Left ventricle myocardium inferior (tissue), 1 donor: ENCODE data around the gene NAXD. TPM values are rescaled to one million over a fixed set of nuclear protein-coding genes. Genes with fewer than 3 reads are reported as not detected.

Source experiments
- DNase-seq: peaks from one replicate; pipeline ENCODE4 v3.0.0-alpha.2; 2020
- H3K27ac ChIP-seq: fragments of 200-600 bp; replicated peaks from 2 replicates; pipeline ENCODE4 v1.8.0; 2021
- H3K27me3 ChIP-seq: fragments of 200-600 bp; 2 replicates; pipeline ENCODE4 v1.8.0; 2021; ENCODE audit warnings: low read depth
- H3K36me3 ChIP-seq: fragments of 200-600 bp; 2 replicates; pipeline ENCODE4 v1.8.0; 2021
- H3K4me1 ChIP-seq: fragments of 200-600 bp; 2 replicates; pipeline ENCODE4 v1.8.0; 2021
- H3K4me3 ChIP-seq: fragments of 200-600 bp; 2 replicates; pipeline ENCODE4 v1.8.0; 2021; ENCODE audit warnings: mild to moderate bottlenecking, moderate library complexity
- H3K9me3 ChIP-seq: fragments of 200-600 bp; replicated peaks from 2 replicates; pipeline ENCODE4 v1.8.0; 2021
- intact Hi-C: fragments of 100-400 bp; cut with micrococcal nuclease; formaldehyde crosslinking; loops from one replicate; pipeline ENCODE4 v1.11.0; 2022
- total RNA-seq: library from RNA; stranded (reverse); fragmentation: NEBNext Ultra II Directional; extraction: Animal tissue kit (Norgen Biotek cat#: 25700); gene quantifications from one replicate; pipeline ENCODE4 v1.2.1, GENCODE V29; 2021
- TF ChIP-seq, protein P1 (sequence below): fragments of 200-600 bp; IDR thresholded peaks from 2 replicates; pipeline ENCODE4 v1.8.0; 2021; ENCODE audit warnings: antibody characterized with exemption, mild to moderate bottlenecking, borderline replicate concordance
- donor health status: DM: no; HTN: yes; CAD: no; lungs with severe emphysema.

Gene NAXD
- total RNA-seq, 1 donor from 2014 or later: 28.0 TPM

DNA sequence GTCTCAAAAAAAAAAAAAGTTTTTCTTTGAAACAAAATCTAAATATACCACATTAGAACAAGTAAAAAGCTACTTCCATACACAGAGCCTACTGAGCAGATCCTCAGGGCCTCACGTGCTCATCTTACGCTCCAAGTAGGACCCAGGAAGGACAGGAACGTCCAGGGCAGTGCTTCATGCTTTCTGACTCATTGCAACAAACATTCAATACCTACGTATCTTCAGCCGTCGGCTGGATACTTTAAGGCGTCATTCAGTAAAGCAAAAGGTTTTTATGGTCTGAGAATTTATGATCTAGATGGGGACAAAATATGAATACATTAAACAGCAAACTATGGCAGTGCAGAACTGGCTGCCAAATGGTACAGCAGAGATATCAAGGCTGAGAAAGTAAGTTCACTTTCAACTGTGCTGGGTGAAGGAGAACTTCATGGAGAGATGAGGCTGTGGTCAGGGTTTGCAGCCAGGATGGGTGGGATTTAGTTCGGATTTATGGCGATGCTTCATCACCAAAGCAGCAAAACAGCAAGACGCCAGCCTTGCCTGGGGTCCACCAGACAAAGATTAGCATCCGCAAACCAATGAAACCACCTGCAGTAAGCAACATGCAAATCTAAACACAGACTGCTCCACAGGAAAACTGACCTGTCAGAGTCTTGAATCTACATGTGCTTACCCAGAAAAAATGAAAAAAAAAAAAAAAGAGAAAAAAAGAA is 70.1 kb downstream of the NAXD start:
- Histone ChIP-seq H3K27ac (no peak overlapping the region), H3K9me3 (no peaks in the 10 kb centered on the region), H3K4me1 (no peaks in the 10 kb centered on the region), H3K36me3 (peaks cover 77% of the 10 kb centered on the region), H3K4me3 (no peak overlapping the region), H3K27me3 (no peaks in the 10 kb centered on the region)
- no peak for DNase-seq
- intact Hi-C loops: no loop called here
- TF ChIP-seq, protein P1, sequence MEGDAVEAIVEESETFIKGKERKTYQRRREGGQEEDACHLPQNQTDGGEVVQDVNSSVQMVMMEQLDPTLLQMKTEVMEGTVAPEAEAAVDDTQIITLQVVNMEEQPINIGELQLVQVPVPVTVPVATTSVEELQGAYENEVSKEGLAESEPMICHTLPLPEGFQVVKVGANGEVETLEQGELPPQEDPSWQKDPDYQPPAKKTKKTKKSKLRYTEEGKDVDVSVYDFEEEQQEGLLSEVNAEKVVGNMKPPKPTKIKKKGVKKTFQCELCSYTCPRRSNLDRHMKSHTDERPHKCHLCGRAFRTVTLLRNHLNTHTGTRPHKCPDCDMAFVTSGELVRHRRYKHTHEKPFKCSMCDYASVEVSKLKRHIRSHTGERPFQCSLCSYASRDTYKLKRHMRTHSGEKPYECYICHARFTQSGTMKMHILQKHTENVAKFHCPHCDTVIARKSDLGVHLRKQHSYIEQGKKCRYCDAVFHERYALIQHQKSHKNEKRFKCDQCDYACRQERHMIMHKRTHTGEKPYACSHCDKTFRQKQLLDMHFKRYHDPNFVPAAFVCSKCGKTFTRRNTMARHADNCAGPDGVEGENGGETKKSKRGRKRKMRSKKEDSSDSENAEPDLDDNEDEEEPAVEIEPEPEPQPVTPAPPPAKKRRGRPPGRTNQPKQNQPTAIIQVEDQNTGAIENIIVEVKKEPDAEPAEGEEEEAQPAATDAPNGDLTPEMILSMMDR: no peak

DNA sequence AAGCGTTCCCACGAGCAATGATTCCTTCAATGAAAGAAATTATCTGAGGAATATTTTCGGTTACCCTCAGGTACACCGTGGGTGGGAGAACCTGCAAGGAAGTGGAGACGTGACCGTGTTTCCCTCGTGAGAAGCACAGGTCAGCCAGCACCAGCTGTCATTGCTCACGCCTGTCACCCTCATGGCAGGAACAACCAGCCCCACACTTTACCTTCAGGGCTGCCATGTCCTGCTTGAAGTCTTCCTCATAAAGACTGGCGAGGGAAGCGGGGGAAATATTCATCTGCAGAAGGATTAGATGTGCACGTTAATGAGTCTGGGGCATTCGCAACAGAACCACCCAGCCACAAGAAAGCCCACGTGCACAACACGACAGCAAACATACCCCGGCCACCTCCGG is 72.4 kb downstream of the NAXD start:
- H3K27me3 ChIP-seq: no peaks in the 10 kb centered on the region
- H3K4me3 ChIP-seq: no peak overlapping the region
- H3K9me3 ChIP-seq: no peaks in the 10 kb centered on the region
- no peak overlapping the region for H3K27ac ChIP-seq
- no peaks in the 10 kb centered on the region for H3K4me1 ChIP-seq
- H3K36me3 ChIP-seq: peaks cover 67% of the 10 kb centered on the region
- TF ChIP-seq, protein P1: no peak
- intact Hi-C loops: no loop called here
- no peak for DNase-seq

GRCh38 chr13:110689041-110689440 is 73.7 kb downstream of the NAXD start:
- DNase-seq: no peak
- TF ChIP-seq, protein P1: no peak
- H3K9me3 ChIP-seq: no peaks in the 10 kb centered on the region
- no peak overlapping the region for H3K27ac ChIP-seq
- no peaks in the 10 kb centered on the region for H3K27me3 ChIP-seq
- peaks cover 60% of the 10 kb centered on the region for H3K36me3 ChIP-seq
- no peak overlapping the region for H3K4me3 ChIP-seq
- H3K4me1 ChIP-seq: no peaks in the 10 kb centered on the region
- intact Hi-C loops: no loop called here

Other genes with a start within 250 kb of the NAXD start
- gene RAB20, start 53.8 kb upstream of the NAXD start, total RNA-seq: 13.8 TPM
- 52.8 TPM for gene CARS2, start 90.6 kb downstream of the NAXD start, total RNA-seq
- gene ING1, start 98.2 kb downstream of the NAXD start, total RNA-seq: 6.9 TPM